ENCODE data around the gene C3orf18.

Gene C3orf18

GRCh38 chr3:50567386-50568167 lies at the start of gene C3orf18:
Gene C3orf18 (minus strand): TSS chr3:50567747. CDS start chr3:50565699, 2,048 bp downstream.
- DNase-seq (ENCODE audit: low spot score) = peak; percentile 87

- peak; percentile 91 for DNase-seq (ENCODE audit: low spot score)
Observed at GRCh38 chr3:50616770-50617095, 49.2 kb upstream of the C3orf18 start.

- peak; percentile 84 for DNase-seq (ENCODE audit: low spot score)
Observed at GRCh38 chr3:50616003-50616769, 48.6 kb upstream of the C3orf18 start.

- no peak for DNase-seq (ENCODE audit: low spot score)
Observed at GRCh38 chr3:50615190-50615589, 47.6 kb upstream of the C3orf18 start.

GRCh38 chr3:50612970-50613846 lies 45.7 kb upstream of the C3orf18 start:
- no peak for DNase-seq (ENCODE audit: low spot score)

- DNase-seq (ENCODE audit: low spot score) = no peak
Observed at GRCh38 chr3:50612234-50612882, 44.8 kb upstream of the C3orf18 start.

GRCh38 chr3:50611464-50612233 lies 44.1 kb upstream of the C3orf18 start, which contains the start of gene CISH:
Gene CISH (minus strand): TSS chr3:50611774. CDS start chr3:50611650, 124 bp downstream.
- DNase-seq (ENCODE audit: low spot score) = peak; percentile 75

- no peak for DNase-seq (ENCODE audit: low spot score)
Observed at GRCh38 chr3:50610992-50611463, 43.5 kb upstream of the C3orf18 start.

- DNase-seq (ENCODE audit: low spot score) = no peak
Observed at GRCh38 chr3:50610181-50610971, 42.8 kb upstream of the C3orf18 start.

GRCh38 chr3:50609763-50610085 lies 42.2 kb upstream of the C3orf18 start:
- DNase-seq (ENCODE audit: low spot score) = no peak

GRCh38 chr3:50609071-50609762 lies 41.7 kb upstream of the C3orf18 start:
- DNase-seq (ENCODE audit: low spot score) = no peak

GRCh38 chr3:50608278-50608677 lies 40.7 kb upstream of the C3orf18 start:
- DNase-seq (ENCODE audit: low spot score) = no peak

- DNase-seq (ENCODE audit: low spot score) = no peak
Observed at GRCh38 chr3:50607271-50608091, 39.9 kb upstream of the C3orf18 start.

- no peak for DNase-seq (ENCODE audit: low spot score)
Observed at GRCh38 chr3:50606596-50606995, 39.0 kb upstream of the C3orf18 start.

- no peak for DNase-seq (ENCODE audit: low spot score)
Observed at GRCh38 chr3:50605901-50606326, 38.4 kb upstream of the C3orf18 start.

- DNase-seq (ENCODE audit: low spot score) = no peak
Observed at GRCh38 chr3:50604628-50605588, 37.4 kb upstream of the C3orf18 start.

- no peak for DNase-seq (ENCODE audit: low spot score)
Observed at GRCh38 chr3:50604110-50604621, 36.6 kb upstream of the C3orf18 start.

Measured in pons (tissue), 1 donor.